HL-60 (cell line): ENCODE measurements around the gene GBP7.

Source experiments
- POLR2AphosphoS5 ChIP-seq: IDR thresholded peaks from 2 replicates; pipeline ENCODE4 v1.6.1; 2012; ENCODE audit warnings: low read depth
- TF ChIP-seq, protein P1 (sequence below): IDR thresholded peaks from one replicate; pipeline ENCODE4 v1.5.1; 2011; ENCODE audit warnings: low read length, control low read depth, inconsistent platforms; ENCODE audit not compliant: insufficient read depth

DNA sequence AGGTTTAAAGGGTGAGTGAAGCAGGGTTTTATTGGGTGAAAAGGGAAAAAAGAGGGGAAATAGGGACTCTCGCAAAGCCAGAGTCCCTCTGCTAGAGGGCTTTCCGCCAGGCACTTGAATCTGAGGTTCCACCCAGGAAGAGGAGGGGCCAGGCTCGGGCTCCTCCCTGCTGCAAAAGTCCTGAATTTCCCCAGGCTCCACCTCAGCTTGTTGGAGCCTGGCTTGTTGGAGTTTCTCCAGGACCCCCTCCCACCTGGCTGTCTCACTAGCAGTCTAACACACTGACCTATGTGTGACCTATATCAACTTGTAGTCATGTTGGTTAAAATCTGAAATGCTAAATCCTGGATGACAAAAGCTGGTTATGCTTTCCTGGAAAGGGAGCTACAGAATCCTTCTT, 75.4 kb downstream of the GBP7 start:
- TF ChIP-seq, protein P1, sequence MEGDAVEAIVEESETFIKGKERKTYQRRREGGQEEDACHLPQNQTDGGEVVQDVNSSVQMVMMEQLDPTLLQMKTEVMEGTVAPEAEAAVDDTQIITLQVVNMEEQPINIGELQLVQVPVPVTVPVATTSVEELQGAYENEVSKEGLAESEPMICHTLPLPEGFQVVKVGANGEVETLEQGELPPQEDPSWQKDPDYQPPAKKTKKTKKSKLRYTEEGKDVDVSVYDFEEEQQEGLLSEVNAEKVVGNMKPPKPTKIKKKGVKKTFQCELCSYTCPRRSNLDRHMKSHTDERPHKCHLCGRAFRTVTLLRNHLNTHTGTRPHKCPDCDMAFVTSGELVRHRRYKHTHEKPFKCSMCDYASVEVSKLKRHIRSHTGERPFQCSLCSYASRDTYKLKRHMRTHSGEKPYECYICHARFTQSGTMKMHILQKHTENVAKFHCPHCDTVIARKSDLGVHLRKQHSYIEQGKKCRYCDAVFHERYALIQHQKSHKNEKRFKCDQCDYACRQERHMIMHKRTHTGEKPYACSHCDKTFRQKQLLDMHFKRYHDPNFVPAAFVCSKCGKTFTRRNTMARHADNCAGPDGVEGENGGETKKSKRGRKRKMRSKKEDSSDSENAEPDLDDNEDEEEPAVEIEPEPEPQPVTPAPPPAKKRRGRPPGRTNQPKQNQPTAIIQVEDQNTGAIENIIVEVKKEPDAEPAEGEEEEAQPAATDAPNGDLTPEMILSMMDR = no peak
- no peak for TF ChIP-seq POLR2AphosphoS5
